DOHH2 (cell line): ENCODE measurements around the gene C1orf35.
A peak's percentile ranks its signal among the peaks of the same experiment; 100 is the strongest.

Source experiments
- H3F3A ChIP-seq: fragments of 200-600 bp; sonication (generic), shearing (Covaris generic); 2 replicates; pipeline ENCODE4 v1.6.0; 2016; ENCODE audit warnings: antibody characterized with exemption, mild to moderate bottlenecking; ENCODE audit not compliant: control insufficient read depth, insufficient read depth
- H3K27ac ChIP-seq: fragments of 200-600 bp; sonication (generic); 2 replicates; pipeline ENCODE4 v1.5.1; 2014; ENCODE audit warnings: low read depth, mild to moderate bottlenecking, low read length, moderate library complexity
- H3K27me3 ChIP-seq: fragments of 200-600 bp; sonication (generic); 2 replicates; pipeline ENCODE4 v1.6.1; 2014; ENCODE audit warnings: mild to moderate bottlenecking, low read length, mixed read lengths; ENCODE audit not compliant: control insufficient read depth
- H3K36me3 ChIP-seq: fragments of 200-600 bp; sonication (generic); 2 replicates; pipeline ENCODE4 v1.6.1; 2014; ENCODE audit warnings: mild to moderate bottlenecking, low read length, moderate library complexity, mixed read lengths; ENCODE audit not compliant: control insufficient read depth
- H3K4me1 ChIP-seq: fragments of 200-600 bp; sonication (generic); 2 replicates; pipeline ENCODE4 v1.6.1; 2014; ENCODE audit warnings: mild to moderate bottlenecking, low read length, mixed read lengths; ENCODE audit not compliant: control insufficient read depth
- H3K4me2 ChIP-seq: fragments of 200-600 bp; sonication (generic); 2 replicates; pipeline ENCODE4 v1.6.0; 2014; ENCODE audit warnings: mild to moderate bottlenecking, low read length, moderate library complexity
- H3K4me3 ChIP-seq: fragments of 200-600 bp; sonication (generic); 2 replicates; pipeline ENCODE4 v1.5.1; 2014; ENCODE audit warnings: mild to moderate bottlenecking, low read length, mixed read lengths
- H3K79me2 ChIP-seq: fragments of 200-600 bp; sonication (generic); 2 replicates; pipeline ENCODE4 v1.6.1; 2014; ENCODE audit warnings: mild to moderate bottlenecking, low read length, mixed read lengths; ENCODE audit not compliant: control insufficient read depth
- H3K9me2 ChIP-seq: fragments of 200-600 bp; sonication (generic); replicated peaks from 2 replicates; pipeline ENCODE4 v1.6.1; 2014; ENCODE audit warnings: mild to moderate bottlenecking, low read length, mixed read lengths; ENCODE audit not compliant: control insufficient read depth
- H3K9me3 ChIP-seq: fragments of 200-600 bp; sonication (generic); 2 replicates; pipeline ENCODE4 v1.6.1; 2014; ENCODE audit warnings: antibody characterized with exemption, low read length, mixed read lengths; ENCODE audit not compliant: control insufficient read depth, insufficient read depth
- H4K20me1 ChIP-seq: fragments of 200-600 bp; sonication (generic); 2 replicates; pipeline ENCODE4 v1.6.0; 2014; ENCODE audit warnings: low read depth, mild to moderate bottlenecking, antibody characterized with exemption, low read length, moderate library complexity; ENCODE audit not compliant: control insufficient read depth, insufficient read depth
- EZH2phosphoT487 ChIP-seq: fragments of 200-600 bp; sonication (generic); IDR thresholded peaks from 2 replicates; pipeline ENCODE4 v1.6.1; 2017; ENCODE audit warnings: borderline replicate concordance, mild to moderate bottlenecking, antibody characterized with exemption, low read length, moderate library complexity, mixed read lengths
- TF ChIP-seq, protein P1 (sequence below): fragments of 200-600 bp; sonication (generic); IDR thresholded peaks from one replicate; pipeline ENCODE4 v1.5.1; 2014; ENCODE audit warnings: antibody characterized with exemption, mild to moderate bottlenecking, low read depth, low read length; ENCODE audit not compliant: poor library complexity, severe bottlenecking

The C1orf35 gene

GRCh38 chr1:228073857-228074545, 29.1 kb downstream of the C1orf35 start:
- peaks cover 7% of the 10 kb centered on the region; the same call in 1 of the 2 replicates for H3K27me3 ChIP-seq
- H3K4me3 ChIP-seq, result no peak overlapping the region
- H3K27ac ChIP-seq, result no peak overlapping the region
- peaks cover 12% of the 10 kb centered on the region; the same call in 1 of the 2 replicates for H4K20me1 ChIP-seq
- H3K9me2 ChIP-seq, result no peaks in the 10 kb centered on the region
- no peak overlapping the region for H3K4me2 ChIP-seq
- H3F3A ChIP-seq, result peaks cover 4% of the 10 kb centered on the region; the same call in 1 of the 2 replicates
- no peaks in the 10 kb centered on the region for H3K79me2 ChIP-seq
- TF ChIP-seq, protein P1, sequence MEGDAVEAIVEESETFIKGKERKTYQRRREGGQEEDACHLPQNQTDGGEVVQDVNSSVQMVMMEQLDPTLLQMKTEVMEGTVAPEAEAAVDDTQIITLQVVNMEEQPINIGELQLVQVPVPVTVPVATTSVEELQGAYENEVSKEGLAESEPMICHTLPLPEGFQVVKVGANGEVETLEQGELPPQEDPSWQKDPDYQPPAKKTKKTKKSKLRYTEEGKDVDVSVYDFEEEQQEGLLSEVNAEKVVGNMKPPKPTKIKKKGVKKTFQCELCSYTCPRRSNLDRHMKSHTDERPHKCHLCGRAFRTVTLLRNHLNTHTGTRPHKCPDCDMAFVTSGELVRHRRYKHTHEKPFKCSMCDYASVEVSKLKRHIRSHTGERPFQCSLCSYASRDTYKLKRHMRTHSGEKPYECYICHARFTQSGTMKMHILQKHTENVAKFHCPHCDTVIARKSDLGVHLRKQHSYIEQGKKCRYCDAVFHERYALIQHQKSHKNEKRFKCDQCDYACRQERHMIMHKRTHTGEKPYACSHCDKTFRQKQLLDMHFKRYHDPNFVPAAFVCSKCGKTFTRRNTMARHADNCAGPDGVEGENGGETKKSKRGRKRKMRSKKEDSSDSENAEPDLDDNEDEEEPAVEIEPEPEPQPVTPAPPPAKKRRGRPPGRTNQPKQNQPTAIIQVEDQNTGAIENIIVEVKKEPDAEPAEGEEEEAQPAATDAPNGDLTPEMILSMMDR, result peak; percentile 54
- no peak for TF ChIP-seq EZH2phosphoT487
- H3K9me3 ChIP-seq, result no peaks in the 10 kb centered on the region
- 0 out of 2 replicates have a peak, but pooled peaks cover 3% of the 10 kb centered on the region for H3K4me1 ChIP-seq
- H3K36me3 ChIP-seq, result peaks cover under 1% of the 10 kb centered on the region; the same call in 1 of the 2 replicates

GRCh38 chr1:228073061-228073856, 29.9 kb downstream of the C1orf35 start:
- peaks cover 7% of the 10 kb centered on the region; the same call in 1 of the 2 replicates for H3K27me3 ChIP-seq
- H3K4me2 ChIP-seq, result no peak overlapping the region
- no peaks in the 10 kb centered on the region; the same call in 1 of the 2 replicates for H3F3A ChIP-seq
- H3K27ac ChIP-seq, result no peak overlapping the region
- H4K20me1 ChIP-seq, result peaks cover 12% of the 10 kb centered on the region; the same call in 1 of the 2 replicates
- H3K9me3 ChIP-seq, result no peaks in the 10 kb centered on the region
- TF ChIP-seq EZH2phosphoT487, result no peak
- TF ChIP-seq, protein P1, result no peak
- no peaks in the 10 kb centered on the region for H3K36me3 ChIP-seq
- no peaks in the 10 kb centered on the region for H3K9me2 ChIP-seq
- H3K79me2 ChIP-seq, result no peaks in the 10 kb centered on the region
- no peak overlapping the region for H3K4me3 ChIP-seq
- 0 out of 2 replicates have a peak, but pooled peaks cover 3% of the 10 kb centered on the region for H3K4me1 ChIP-seq

GRCh38 chr1:228072658-228073043, 30.5 kb downstream of the C1orf35 start:
- H3K27me3 ChIP-seq, result peaks cover 7% of the 10 kb centered on the region; the same call in 1 of the 2 replicates

More at GRCh38 chr1:228072658-228073043, 30.5 kb downstream of the C1orf35 start:
- no peak overlapping the region for H3K4me2 ChIP-seq
- TF ChIP-seq EZH2phosphoT487, result no peak
- H3K4me3 ChIP-seq, result no peak overlapping the region
- H3K27ac ChIP-seq, result no peak overlapping the region
- no peaks in the 10 kb centered on the region; the same call in 1 of the 2 replicates for H3F3A ChIP-seq
- no peaks in the 10 kb centered on the region for H3K9me3 ChIP-seq
- no peaks in the 10 kb centered on the region for H3K36me3 ChIP-seq
- H3K4me1 ChIP-seq, result 0 out of 2 replicates have a peak, but pooled peaks cover 3% of the 10 kb centered on the region
- H3K79me2 ChIP-seq, result no peaks in the 10 kb centered on the region
- H4K20me1 ChIP-seq, result peaks cover 12% of the 10 kb centered on the region; the same call in 1 of the 2 replicates
- no peaks in the 10 kb centered on the region for H3K9me2 ChIP-seq
